ENCODE results near the gene PRDM16. TPM values are rescaled to one million over a fixed set of nuclear protein-coding genes. Genes with fewer than 3 reads are reported as not detected.

Gene PRDM16
- total RNA-seq, 2 experiments from 2014 or later, result 0.05 to 0.20 TPM

- Mint-ChIP-seq H3K9me3 (no peaks in the 10 kb centered on the region), H3K27ac (no peak overlapping the region), H3K4me3 (no peak overlapping the region), H3K36me3 (ENCODE audit: low read depth) (no peaks in the 10 kb centered on the region), H3K4me1 (ENCODE audit: low read depth) (no peaks in the 10 kb centered on the region), H3K27me3 (ENCODE audit: low read depth) (no peaks in the 10 kb centered on the region)
- DNase-seq, result no peak
- CTCF ChIA-PET, result no interaction called here
- intact Hi-C loops (cut with micrococcal nuclease), result no loop called here
Observed at GRCh38 chr1:3429320-3429719, 360.3 kb downstream of the PRDM16 start.

- Mint-ChIP-seq H3K9me3 (no peaks in the 10 kb centered on the region), H3K36me3 (ENCODE audit: low read depth) (no peaks in the 10 kb centered on the region), H3K27me3 (ENCODE audit: low read depth) (no peaks in the 10 kb centered on the region), H3K4me3 (no peak overlapping the region), H3K4me1 (ENCODE audit: low read depth) (no peaks in the 10 kb centered on the region), H3K27ac (no peak overlapping the region)
- no peak for DNase-seq
- intact Hi-C loops (cut with micrococcal nuclease), result no loop called here
- CTCF ChIA-PET, result no interaction called here
Observed at GRCh38 chr1:3429766-3430165, 360.8 kb downstream of the PRDM16 start.

DNA sequence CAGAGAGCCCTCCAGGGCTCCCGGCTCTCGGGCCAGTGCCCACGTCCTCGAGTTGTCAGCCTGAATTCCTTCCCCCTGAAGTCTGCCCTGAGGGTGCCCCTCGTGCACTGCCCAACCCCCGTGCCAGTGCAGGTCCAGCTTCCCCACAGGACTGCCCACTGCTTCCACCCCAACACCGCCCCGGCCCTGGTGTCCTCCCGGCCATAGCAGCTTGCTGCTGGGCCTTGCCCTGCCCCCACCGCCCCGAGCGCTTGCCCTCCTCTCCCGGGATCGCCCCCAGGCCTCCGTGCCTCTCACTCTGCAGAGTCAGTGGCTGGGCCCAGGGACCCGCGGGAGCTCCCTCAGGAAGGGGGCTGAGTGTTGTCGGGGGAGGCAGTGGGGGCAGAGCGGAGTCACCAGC, 361.4 kb downstream of the PRDM16 start:
- DNase-seq, result no peak

DNA sequence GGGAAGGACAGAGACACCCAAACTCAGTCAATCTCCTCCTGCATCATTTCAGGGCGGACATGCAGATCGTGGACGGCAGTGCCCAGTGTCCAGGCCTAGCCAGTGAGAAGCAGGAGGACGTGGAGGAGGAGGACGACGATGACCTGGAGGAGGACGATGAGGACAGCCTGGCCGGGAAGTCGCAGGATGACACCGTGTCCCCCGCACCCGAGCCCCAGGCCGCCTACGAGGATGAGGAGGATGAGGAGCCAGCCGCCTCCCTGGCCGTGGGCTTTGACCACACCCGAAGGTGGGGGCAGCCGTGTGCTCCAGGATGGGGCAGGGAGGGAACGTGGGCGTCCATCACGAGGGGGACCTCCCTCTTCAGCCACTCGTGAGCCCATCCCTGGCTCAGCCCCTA, 361.8 kb downstream of the PRDM16 start:
- no peaks in the 10 kb centered on the region for H3K4me1 Mint-ChIP-seq (ENCODE audit: low read depth)
- no peaks in the 10 kb centered on the region for H3K27me3 Mint-ChIP-seq (ENCODE audit: low read depth)
- H3K27ac Mint-ChIP-seq, result no peak overlapping the region
- H3K9me3 Mint-ChIP-seq, result no peaks in the 10 kb centered on the region
- CTCF ChIA-PET, result no interaction called here
- no peak for DNase-seq
- intact Hi-C loops (cut with micrococcal nuclease), result no loop called here
- H3K4me3 Mint-ChIP-seq, result no peak overlapping the region
- H3K36me3 Mint-ChIP-seq (ENCODE audit: low read depth), result no peaks in the 10 kb centered on the region

More for the DNA sequence above, 361.4 kb downstream of the PRDM16 start:
- H3K4me1 Mint-ChIP-seq (ENCODE audit: low read depth), result no peaks in the 10 kb centered on the region
- H3K36me3 Mint-ChIP-seq (ENCODE audit: low read depth), result no peaks in the 10 kb centered on the region
- H3K9me3 Mint-ChIP-seq, result no peaks in the 10 kb centered on the region
- no peaks in the 10 kb centered on the region for H3K27me3 Mint-ChIP-seq (ENCODE audit: low read depth)
- no peak overlapping the region for H3K4me3 Mint-ChIP-seq
- H3K27ac Mint-ChIP-seq, result no peak overlapping the region
- intact Hi-C loops (cut with micrococcal nuclease), result no loop called here
- CTCF ChIA-PET, result no interaction called here

- H3K4me1 Mint-ChIP-seq (ENCODE audit: low read depth), result no peaks in the 10 kb centered on the region
- intact Hi-C loops (cut with micrococcal nuclease), result no loop called here
- H3K4me3 Mint-ChIP-seq, result no peak overlapping the region
- no peak for DNase-seq
- no peaks in the 10 kb centered on the region for H3K27me3 Mint-ChIP-seq (ENCODE audit: low read depth)
- H3K36me3 Mint-ChIP-seq (ENCODE audit: low read depth), result no peaks in the 10 kb centered on the region
- no peak overlapping the region for H3K27ac Mint-ChIP-seq
- H3K9me3 Mint-ChIP-seq, result no peaks in the 10 kb centered on the region
- CTCF ChIA-PET, result no interaction called here
Observed at GRCh38 chr1:3431266-3431665, 362.3 kb downstream of the PRDM16 start.

GRCh38 chr1:3431686-3432085, 362.7 kb downstream of the PRDM16 start:
- H3K27me3 Mint-ChIP-seq (ENCODE audit: low read depth), result no peaks in the 10 kb centered on the region
- CTCF ChIA-PET, result no interaction called here
- no peak overlapping the region for H3K4me3 Mint-ChIP-seq
- no peaks in the 10 kb centered on the region for H3K36me3 Mint-ChIP-seq (ENCODE audit: low read depth)
- no peak overlapping the region for H3K27ac Mint-ChIP-seq
- H3K9me3 Mint-ChIP-seq, result no peaks in the 10 kb centered on the region
- DNase-seq, result no peak
- H3K4me1 Mint-ChIP-seq (ENCODE audit: low read depth), result no peaks in the 10 kb centered on the region
- intact Hi-C loops (cut with micrococcal nuclease), result no loop called here

- intact Hi-C loops (cut with micrococcal nuclease), result no loop called here
- Mint-ChIP-seq H3K9me3 (no peaks in the 10 kb centered on the region), H3K27ac (no peak overlapping the region), H3K27me3 (ENCODE audit: low read depth) (no peaks in the 10 kb centered on the region), H3K36me3 (ENCODE audit: low read depth) (no peaks in the 10 kb centered on the region), H3K4me3 (no peak overlapping the region), H3K4me1 (ENCODE audit: low read depth) (no peaks in the 10 kb centered on the region)
- CTCF ChIA-PET, result no interaction called here
- DNase-seq, result no peak
Observed at GRCh38 chr1:3432306-3432705, 363.3 kb downstream of the PRDM16 start.

GRCh38 chr1:3433076-3433475, 364.1 kb downstream of the PRDM16 start:
- no peaks in the 10 kb centered on the region for H3K36me3 Mint-ChIP-seq (ENCODE audit: low read depth)
- DNase-seq, result no peak
- intact Hi-C loops (cut with micrococcal nuclease), result no loop called here
- CTCF ChIA-PET, result no interaction called here
- H3K4me3 Mint-ChIP-seq, result no peak overlapping the region
- no peaks in the 10 kb centered on the region for H3K27me3 Mint-ChIP-seq (ENCODE audit: low read depth)
- H3K27ac Mint-ChIP-seq, result no peak overlapping the region
- H3K9me3 Mint-ChIP-seq, result no peaks in the 10 kb centered on the region
- H3K4me1 Mint-ChIP-seq (ENCODE audit: low read depth), result no peaks in the 10 kb centered on the region

- CTCF ChIA-PET, result no interaction called here
- no peak overlapping the region for H3K4me3 Mint-ChIP-seq
- H3K27me3 Mint-ChIP-seq (ENCODE audit: low read depth), result no peaks in the 10 kb centered on the region
Observed at GRCh38 chr1:3433596-3434320, 364.8 kb downstream of the PRDM16 start.

DNA sequence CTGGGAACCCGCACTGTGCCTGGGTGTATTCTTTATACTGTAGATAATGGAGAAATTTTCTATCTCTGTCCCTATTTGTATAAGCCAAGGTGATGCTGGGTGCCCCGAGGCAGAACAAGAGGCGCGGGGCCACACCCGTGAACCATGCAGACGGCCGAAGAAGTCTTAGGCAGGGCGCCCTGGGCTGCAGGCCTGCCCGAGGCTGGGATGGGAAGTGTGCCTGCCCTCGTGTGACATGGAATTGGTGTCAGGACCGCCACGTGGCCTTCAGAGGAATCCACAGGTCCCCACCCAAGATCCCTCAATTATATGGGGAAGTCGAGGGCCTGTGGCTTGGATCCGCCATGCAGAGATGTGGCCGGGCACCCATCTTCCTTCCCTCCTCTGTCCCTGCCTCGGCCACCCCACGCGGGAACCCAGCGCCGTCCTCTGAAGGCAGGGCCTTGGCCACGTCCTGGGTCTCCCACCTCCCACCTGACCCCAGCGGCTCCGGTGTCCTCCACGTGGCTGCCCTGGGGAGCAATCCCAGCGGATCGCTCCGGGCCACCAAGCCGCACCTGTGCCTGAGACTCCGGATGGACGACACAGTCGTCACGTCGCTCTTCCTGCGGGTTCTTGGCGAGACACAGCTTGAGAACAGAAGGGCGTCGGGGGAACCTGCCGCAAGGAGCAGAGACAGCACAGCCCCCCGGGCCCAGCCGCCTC, 365.6 kb downstream of the PRDM16 start:
- Mint-ChIP-seq H3K4me3 (no peak overlapping the region), H3K4me1 (ENCODE audit: low read depth) (no peaks in the 10 kb centered on the region), H3K36me3 (ENCODE audit: low read depth) (no peaks in the 10 kb centered on the region), H3K27ac (no peak overlapping the region), H3K9me3 (no peaks in the 10 kb centered on the region), H3K27me3 (ENCODE audit: low read depth) (no peaks in the 10 kb centered on the region)
- CTCF ChIA-PET, result no interaction called here
- DNase-seq, result no peak
- intact Hi-C loops (cut with micrococcal nuclease), result no loop called here

More at GRCh38 chr1:3433596-3434320, 364.8 kb downstream of the PRDM16 start:
- DNase-seq, result no peak
- Mint-ChIP-seq H3K9me3 (no peaks in the 10 kb centered on the region), H3K36me3 (ENCODE audit: low read depth) (no peaks in the 10 kb centered on the region), H3K4me1 (ENCODE audit: low read depth) (no peaks in the 10 kb centered on the region), H3K27ac (no peak overlapping the region)
- intact Hi-C loops (cut with micrococcal nuclease), result no loop called here

- H3K27me3 Mint-ChIP-seq (ENCODE audit: low read depth), result no peaks in the 10 kb centered on the region
- H3K9me3 Mint-ChIP-seq, result no peaks in the 10 kb centered on the region
- H3K4me3 Mint-ChIP-seq, result no peak overlapping the region
- intact Hi-C loops (cut with micrococcal nuclease), result no loop called here
- CTCF ChIA-PET, result no interaction called here
- no peak for DNase-seq
- no peaks in the 10 kb centered on the region for H3K4me1 Mint-ChIP-seq (ENCODE audit: low read depth)
- H3K27ac Mint-ChIP-seq, result no peak overlapping the region
- no peaks in the 10 kb centered on the region for H3K36me3 Mint-ChIP-seq (ENCODE audit: low read depth)
Observed at GRCh38 chr1:3435666-3436065, 366.7 kb downstream of the PRDM16 start.

- H3K36me3 Mint-ChIP-seq (ENCODE audit: low read depth), result no peaks in the 10 kb centered on the region
- H3K4me3 Mint-ChIP-seq, result no peak overlapping the region
- H3K4me1 Mint-ChIP-seq (ENCODE audit: low read depth), result no peaks in the 10 kb centered on the region
- no peak overlapping the region for H3K27ac Mint-ChIP-seq
- CTCF ChIA-PET, result no interaction called here
- intact Hi-C loops (cut with micrococcal nuclease), result no loop called here
- no peak for DNase-seq
- H3K9me3 Mint-ChIP-seq, result no peaks in the 10 kb centered on the region
- no peaks in the 10 kb centered on the region for H3K27me3 Mint-ChIP-seq (ENCODE audit: low read depth)
Observed at GRCh38 chr1:3436451-3436850, 367.4 kb downstream of the PRDM16 start.

- Mint-ChIP-seq H3K9me3 (no peaks in the 10 kb centered on the region), H3K4me3 (no peak overlapping the region), H3K4me1 (ENCODE audit: low read depth) (no peaks in the 10 kb centered on the region), H3K36me3 (ENCODE audit: low read depth) (no peaks in the 10 kb centered on the region), H3K27me3 (ENCODE audit: low read depth) (no peaks in the 10 kb centered on the region), H3K27ac (no peak overlapping the region)
- CTCF ChIA-PET, result no interaction called here
- DNase-seq, result no peak
- intact Hi-C loops (cut with micrococcal nuclease), result no loop called here
Observed at GRCh38 chr1:3436901-3437300, 367.9 kb downstream of the PRDM16 start.

Measured in activated naive CD4-positive, alpha-beta T cell treated with anti-CD3 and anti-CD28 coated beads for 36 hours (primary cell).